Caki2 (cell line): ENCODE results near the gene SMIM41. TPM values are rescaled to one million over a fixed set of nuclear protein-coding genes. Genes with fewer than 3 reads are reported as not detected.
A peak's percentile ranks its signal among the peaks of the same experiment; 100 is the strongest.
"Not testable (repeated sequence)": the region's sequence is repeated elsewhere in the genome, so short reads cannot be mapped to it uniquely, and the experiment has no call there.

Source experiments
- DNase-seq: peaks from one replicate; pipeline ENCODE4 v3.0.0-alpha.2; 2015; ENCODE audit warnings: low read depth
- in situ Hi-C: cut with HindIII; loops from 2 replicates; pipeline ENCODE4 v1.10.0; 2016; ENCODE audit warnings: low sequenced_read_pairs, low pct_unique_long_range_greater_than_20kb, mixed read lengths
- total RNA-seq: library from RNA; depleted of rRNA; stranded (reverse); fragments of >200 nt; shearing (Covaris generic); gene quantifications from 2 replicates; pipeline ENCODE4 v1.2.3, GENCODE V29; 2014; ENCODE audit warnings: low replicate concordance

SMIM41 gene
- total RNA-seq, 1 experiment from 2014 or later: not detected

DNA sequence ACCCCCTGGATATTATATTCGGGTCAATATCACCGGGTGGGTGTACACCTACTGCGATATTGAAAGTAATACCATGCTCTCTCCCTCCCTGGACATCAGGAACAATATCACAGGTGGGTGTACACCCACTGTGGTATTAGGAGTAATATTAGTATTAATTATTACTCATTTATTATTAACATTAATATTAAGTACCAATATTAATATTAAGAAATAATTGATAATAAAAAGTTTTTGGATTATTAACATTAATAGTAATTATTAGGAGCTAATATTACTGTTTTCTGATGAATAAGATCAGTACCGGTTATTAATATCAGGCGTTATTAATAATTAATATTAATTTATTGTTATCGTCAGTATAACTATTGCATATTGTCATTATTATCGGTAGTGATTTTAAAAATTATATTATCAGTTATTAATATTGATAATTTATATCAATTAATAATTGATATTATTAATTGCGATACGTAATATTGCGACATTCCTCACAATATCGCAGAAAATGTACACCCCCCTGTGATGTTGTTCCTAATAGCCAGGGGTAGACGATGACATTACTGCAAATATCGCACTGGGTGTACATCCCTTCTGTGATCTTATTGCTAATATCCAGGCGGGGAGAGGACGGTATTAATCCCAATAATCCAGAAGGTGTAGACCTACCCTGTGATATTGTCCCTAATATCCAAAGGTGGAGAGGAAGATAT is 17.0 kb downstream of the SMIM41 start:
- in situ Hi-C loops: no loop called here
- no peak for DNase-seq

DNA sequence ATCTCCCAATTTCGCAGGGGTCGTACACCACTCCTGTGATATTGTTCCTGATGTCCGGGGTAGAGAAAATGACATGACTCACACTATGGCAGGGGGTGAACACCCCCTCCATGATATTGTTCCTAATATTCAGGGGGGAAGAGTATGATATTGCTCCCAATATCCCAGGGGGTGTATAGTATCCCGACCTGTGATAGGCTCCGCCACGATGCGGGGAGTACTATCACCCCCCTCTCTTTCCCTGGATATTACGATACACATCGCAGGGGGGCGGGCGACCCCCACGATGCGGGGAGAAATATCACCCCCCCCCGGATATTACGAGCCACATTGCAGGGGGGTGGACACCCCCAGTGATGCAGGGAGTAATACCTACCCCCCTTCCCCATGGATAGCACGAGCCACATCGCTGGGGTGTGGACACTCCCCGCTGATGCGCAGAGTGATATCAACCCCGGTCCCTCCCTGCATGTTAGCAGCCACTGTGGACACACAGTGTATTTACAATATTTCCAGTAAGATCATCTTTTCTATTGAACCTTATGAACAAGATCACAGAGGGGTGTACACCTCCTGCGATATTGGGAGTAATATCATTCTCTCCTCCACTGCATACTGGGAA is 17.7 kb downstream of the SMIM41 start:
- in situ Hi-C loops: no loop called here

DNA sequence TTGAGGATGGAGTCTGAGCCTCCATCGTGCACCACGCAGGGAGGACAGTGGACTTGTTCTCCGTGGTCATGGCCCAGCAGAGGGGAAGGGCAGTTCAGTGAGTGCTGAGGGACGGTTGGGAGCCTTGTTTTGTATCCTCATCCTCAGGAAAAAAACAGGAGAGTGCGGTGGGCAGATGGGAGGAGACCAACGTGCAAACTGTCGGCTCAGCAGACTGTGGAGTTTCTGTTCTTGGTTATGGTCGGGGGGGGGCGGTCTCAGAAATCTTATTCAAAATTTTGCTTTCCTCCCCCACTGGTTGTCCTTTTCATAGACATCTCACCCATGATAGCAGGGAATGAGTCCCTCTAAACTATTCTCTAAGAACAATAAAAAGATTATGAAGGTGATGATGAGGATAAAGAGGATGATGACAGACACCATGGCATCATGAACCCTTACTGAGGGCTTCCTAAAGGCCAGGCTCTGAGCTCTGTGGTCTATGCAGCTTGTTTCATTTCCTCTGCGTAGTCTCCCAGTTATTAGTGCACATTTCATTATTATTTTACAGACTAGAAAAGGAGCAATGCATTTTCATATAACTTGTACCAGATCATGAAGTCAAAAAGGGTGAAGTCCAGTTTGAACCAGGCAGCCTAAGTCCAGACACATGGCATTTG is 25.1 kb downstream of the SMIM41 start:
- in situ Hi-C loops, DNase-seq: not testable (repeated sequence)

More for the DNA sequence above, 17.7 kb downstream of the SMIM41 start:
- no peak for DNase-seq

DNA sequence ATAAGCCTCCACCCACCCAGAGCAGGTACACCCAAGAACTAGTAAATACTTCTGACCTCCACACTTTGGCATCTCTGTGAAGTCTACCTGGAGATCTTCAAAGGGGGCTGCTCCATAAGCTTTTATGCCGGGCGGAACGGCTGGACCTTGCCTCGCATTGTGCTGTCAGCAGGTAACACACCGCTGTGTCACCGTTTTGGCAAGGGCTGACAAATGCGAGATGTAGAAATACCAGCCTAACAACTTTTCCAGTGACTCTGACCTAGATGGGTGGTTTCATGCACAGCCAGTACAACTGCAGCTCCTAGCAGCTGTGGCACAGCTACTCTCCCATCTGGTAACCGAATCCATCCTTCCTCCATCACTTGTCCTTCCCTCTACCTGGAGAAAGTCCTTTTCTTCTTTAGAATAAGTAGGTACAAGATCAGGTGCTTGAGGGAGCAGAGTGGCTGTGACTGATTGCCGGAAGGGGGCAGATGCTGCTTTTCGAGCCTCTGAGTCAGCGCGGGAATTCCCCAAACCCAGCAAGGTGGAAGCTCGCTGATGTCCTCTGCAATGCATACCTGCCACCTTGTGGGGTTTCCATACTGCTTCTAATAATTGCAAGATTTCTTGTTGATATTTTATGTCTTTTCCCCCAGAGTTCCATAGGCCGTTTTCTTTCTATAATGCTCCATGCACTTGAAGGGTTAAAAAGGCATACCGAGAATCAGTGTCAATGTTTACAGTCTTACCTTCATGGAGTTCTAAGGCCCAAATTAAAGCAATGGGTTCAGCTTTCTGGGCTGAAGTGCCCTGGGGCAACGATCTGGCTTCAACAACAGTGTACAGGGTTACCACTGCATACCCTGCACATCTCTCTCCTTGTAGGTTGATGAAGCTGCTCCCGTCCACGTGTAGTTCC is 37.0 kb downstream of the SMIM41 start:
- DNase-seq: peak; percentile 59
- in situ Hi-C loops: not testable (repeated sequence)

DNA sequence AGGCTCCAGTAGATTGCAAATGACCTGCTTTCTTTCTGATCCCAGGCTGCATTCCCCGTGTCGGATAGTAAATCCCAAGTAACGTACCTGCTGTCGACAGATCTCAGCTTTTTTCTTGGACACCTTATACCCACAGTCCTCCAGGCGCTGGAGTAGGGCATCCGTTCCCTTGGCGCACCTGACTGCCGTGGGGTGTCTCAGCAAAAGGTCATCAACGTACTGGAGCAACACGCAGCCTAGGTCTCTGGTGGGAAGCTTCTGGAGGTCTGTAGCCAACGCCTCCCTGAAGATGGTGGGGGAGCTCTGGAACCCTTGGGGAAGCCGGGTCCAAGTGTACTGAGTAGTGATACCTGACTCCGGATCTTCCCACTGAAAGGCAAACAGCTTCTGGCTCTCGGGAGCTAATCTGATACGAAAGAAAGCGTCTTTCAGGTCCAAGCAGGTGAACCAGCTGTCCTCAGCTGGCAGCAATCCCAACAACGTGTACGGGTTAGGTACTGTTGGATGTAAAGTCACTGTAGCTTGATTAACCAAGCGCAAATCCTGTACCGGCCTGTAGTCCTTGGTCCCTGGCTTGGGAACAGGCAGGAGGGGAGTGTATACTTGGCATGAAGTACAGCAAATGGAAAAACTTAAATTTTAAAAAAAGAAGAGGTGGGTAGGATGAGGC is 38.4 kb downstream of the SMIM41 start:
- peak; percentile 77 for DNase-seq
- in situ Hi-C loops: not testable (repeated sequence)

DNA sequence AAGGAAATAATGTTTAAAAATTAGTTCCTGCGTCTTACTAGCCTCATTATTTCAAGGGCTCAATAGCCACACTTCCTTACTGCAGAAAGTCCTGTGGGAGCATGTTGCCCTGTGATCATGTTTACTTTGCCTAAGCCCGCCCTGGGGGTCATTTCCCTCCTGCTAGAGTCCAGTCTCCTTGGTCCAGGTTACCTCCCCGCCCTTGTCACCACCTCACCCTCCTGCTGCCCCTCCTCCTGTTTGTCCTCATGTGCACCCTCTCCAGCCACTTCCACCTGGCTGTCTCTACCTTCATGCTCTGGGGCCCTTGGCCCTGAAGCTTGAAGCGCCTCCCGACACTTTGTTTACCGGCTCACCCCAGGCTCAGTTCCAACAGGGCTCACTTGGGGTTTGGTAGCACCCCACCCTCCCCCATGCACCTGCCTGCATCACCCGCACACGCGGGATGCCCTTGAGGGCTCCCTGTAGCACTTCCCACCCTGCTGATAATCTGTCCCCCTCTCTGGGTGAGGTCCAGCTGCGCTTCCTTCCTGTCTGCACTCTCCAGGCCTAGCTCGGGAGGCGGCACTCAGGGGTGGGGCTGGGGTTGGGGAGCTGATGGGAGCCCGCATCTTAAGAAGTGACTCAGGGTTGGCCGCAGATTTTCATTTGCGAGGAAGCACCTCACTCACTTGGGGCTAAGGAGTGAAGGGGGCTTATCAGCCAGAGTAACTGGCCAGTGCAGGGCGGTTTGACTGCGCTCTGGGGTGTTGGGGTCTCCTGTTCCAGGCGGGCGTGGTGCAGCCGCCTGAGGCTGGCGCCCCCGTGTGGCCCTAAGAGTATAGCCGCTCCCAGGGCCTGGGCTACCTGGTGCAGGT is 40.1 kb downstream of the SMIM41 start:
- in situ Hi-C loops: no loop called here
- peak; percentile 61 for DNase-seq

DNA sequence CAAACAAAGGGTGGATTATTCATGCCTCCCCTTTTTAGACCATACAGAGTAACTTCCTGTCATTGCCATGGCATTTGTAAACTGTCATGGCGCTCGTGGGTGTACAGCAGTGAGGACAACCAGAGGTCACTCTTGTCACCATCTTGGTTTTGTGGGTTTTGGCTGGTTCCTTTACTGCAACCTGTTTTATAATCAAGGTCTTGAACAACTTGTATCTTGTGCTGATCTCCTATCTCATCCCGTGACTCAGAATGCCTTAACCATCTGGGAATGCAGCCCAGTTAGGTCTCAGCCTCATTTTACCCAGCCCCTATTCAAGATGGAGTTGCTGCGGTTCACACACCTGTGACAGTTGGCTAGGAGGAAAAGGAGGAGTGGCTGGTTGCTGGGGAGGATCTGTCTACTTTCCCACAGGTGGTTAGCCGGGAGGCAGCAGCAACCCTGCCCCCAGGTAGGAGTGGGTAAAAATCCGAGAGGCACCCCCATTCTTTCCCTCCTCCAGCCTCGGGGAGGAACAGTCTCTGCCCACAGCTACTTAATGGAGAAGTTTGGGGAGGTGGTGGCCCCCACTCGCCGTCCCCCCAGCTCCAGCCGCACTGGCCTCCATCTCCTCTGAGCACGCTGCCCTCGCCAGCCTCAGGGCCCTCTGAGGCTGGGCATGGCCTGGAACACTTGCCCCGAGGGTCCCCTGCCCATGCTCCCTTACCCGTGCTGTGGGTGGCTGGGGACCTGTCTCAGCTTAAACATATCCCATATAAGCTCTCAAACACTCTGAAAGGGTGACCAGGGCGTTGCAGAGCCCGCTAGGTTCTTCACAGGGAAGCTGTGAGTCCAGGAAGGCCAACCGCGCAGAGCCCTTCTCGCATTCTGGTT is 41.7 kb downstream of the SMIM41 start:
- DNase-seq: no peak
- in situ Hi-C loops: no loop called here

DNA sequence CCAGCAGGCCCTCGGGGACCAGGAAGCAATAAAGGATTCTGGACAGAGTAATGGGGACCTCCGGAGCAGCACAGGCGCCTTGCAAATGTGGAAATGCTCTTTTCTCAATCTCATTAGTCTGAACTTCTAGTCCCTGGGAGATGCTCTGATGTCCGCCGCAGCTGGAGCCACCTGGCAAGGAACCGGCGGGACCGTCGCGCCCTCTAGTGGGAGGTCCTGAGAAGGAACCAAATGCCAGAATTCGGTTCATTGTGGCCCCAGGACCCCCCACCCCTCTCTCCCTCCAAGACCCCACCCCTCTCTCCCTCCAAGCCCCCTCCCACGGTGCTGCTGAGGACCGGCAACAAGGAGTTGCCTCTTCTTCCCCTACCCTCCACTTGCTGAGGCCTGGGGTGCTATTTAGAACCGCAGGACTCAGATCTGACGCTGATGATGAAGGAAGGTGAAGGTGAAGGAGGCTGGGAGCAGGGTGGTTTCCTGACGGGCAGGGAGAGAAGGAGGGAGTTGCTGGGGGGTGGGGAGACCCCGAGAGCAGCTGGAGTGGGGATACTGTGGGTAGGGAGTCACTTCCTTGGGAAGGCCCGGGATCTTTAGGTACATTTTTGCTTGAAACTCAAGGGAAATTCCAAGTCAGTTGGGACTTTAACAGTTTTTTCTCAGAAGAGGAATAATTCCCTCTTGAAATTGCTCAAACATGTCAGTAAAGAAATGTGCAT is 42.5 kb downstream of the SMIM41 start:
- in situ Hi-C loops: no loop called here
- DNase-seq: peak; percentile 55

DNA sequence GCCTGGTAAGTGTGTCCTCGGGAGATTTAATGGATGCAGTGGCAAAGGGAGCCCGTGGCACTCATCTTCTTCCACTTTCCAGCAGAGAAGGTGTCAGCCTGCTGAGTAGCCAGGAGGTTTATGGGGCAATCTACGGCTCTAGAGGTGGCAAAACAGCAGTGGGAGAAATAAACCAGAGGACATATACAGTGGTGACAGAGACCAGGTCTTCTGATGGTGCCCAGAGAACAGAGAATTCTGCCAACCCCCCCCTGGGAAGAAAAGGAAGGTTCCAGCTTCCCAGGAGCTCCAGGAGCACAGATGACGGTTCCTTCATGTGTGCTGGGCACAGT is 43.0 kb downstream of the SMIM41 start:
- in situ Hi-C loops: no loop called here
- DNase-seq: no peak

DNA sequence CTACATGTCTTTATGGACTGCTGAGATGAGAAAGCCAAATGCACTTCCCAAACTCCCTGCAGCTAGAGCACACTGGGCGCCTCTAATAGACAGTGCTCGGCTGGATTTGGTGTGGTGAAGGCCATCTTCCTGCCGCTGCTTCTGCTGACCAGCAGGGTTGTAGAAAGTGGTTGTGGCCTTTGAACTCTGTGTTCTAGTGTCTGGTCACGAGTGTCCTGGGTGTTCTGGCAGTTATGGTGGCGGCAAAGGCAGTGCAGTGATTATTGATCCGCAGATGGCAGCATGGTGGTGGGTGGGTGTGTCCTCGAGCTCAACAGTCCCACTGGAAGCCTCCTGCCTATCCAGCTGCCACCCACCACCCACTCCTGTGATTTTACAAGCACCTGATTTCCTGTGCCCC is 43.4 kb downstream of the SMIM41 start:
- no peak for DNase-seq
- in situ Hi-C loops: no loop called here

DNA sequence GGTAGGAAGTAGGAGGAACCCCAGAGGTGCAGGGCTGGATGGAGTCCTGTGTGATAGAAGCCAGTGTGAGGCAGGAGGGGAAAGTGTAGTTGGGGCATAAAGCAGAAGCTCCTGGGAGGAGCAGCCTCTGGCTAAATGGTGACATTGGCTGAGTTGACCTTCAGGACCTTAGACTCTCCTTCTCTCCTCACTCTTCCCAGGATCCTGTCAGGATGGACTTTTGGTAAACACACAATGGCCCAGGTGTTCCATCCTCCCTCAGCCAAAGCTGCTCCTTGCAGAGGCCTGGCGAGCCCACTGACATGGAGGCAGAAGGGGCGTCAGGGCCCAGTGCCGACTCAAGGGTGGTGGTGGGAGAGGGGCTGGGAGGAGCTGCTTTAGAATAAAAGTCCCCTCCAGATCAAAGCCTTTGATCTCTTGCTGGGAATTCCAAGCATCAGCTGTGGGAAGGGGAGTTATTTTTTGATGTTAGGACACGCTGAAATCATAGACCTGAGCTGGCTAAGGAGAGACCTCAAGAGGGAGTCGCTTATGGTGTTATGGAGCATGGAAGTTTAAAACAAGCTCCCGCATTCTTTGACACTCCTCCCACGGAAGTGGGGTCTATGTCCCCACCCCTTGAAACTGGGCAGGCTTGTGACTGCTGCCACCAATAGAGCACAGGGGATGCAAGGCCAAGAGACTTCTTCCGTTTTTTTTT is 44.1 kb downstream of the SMIM41 start:
- in situ Hi-C loops: no loop called here
- no peak for DNase-seq

DNA sequence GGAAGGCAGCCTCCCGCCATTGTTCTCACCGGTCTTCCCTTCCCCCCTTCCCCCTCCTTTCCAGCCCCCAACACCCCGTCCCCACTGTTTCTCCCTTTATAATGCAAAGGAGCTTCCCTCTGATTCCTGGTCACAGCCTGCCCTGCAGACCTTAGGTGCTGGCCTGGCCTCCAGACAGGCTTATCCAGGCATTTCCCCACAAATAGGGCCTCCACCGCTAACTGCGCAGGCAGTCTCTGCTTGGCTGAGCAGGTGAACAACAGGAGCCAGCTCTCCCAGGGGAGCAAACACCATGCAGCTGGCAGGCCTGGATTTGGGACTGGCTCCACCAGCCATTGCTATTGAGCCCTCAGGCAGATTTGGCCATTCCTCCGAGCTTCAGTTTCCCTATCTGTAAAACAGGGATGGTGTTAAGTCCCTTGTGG is 46.0 kb downstream of the SMIM41 start:
- in situ Hi-C loops: no loop called here
- no peak for DNase-seq

DNA sequence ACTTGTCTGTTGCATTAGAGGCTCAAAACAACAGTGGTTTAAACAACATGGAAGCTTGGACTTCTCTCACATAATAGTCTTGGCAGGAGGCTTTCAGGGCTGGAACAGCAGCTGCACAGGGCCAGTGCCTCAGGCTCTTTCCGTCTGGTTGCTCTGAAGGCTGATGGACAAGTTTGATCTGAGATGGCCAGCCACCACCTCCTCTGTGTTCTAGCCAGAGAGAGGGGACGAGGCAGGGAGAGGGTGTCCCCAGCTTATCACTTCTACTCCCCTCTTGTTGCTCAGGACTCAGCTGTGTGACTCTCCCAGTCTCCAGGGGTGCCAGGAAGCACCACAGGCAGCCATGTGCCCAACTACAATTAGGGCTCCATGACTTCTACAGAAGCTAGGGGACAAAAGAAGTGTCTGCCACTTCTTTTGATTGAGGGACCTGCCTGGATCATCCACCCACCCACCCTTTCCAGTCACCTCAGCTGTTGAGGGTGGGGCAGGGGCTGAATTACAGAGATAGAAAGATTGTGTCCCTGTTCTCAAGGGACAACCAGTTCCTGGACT is 46.6 kb downstream of the SMIM41 start:
- in situ Hi-C loops: no loop called here
- no peak for DNase-seq

DNA sequence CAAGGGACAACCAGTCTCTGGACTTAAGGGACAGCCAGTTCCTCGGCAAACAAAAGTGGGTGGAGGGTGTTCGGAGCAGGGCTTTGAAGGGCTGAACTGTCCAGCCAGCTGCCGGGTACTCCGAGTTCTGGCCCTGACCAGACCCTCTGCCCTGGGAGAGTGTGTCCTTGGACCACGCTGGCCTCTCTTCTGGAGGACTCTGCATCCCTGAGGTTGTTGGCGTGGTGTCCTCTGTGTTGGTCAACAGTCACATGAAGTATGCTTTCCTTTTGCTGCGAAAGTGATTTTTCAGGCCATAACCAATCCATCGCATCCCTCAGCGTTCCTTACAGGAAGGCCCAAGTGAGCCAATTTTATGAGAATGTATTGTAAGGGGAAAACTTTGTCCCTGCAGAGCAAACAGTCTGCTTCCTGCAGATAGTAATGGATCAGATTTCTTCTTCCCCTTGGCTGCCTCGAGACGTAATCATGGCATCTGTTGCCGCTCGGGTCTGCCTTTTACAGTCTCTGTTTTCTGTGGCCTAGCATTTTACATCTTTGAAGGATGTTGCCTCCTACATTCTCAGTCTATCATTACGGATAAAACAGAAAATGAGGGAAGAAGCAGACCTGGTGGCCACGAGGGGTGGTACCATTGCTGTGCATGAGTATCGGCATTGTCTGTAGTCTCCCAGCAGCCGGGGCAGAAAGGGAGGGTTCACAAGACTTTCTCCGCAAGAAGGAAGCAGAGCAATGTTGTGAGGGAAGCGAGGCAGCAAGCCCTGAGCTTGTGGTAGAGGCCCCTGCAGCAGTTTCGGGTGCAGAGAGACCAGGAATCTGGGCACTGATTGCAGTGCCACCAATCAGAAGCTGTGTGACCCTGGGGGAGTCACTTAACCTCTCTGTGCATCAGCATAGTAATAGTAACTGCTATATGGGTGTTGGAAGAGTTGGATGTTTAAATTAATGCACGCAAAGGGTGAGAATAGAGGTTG is 47.4 kb downstream of the SMIM41 start:
- DNase-seq: no peak
- in situ Hi-C loops: no loop called here
